ENCODE measurements around the gene SLCO6A1.
"Not testable (repeated sequence)": the region's sequence is repeated elsewhere in the genome, so short reads cannot be mapped to it uniquely, and the experiment has no call there.

The SLCO6A1 gene

DNA sequence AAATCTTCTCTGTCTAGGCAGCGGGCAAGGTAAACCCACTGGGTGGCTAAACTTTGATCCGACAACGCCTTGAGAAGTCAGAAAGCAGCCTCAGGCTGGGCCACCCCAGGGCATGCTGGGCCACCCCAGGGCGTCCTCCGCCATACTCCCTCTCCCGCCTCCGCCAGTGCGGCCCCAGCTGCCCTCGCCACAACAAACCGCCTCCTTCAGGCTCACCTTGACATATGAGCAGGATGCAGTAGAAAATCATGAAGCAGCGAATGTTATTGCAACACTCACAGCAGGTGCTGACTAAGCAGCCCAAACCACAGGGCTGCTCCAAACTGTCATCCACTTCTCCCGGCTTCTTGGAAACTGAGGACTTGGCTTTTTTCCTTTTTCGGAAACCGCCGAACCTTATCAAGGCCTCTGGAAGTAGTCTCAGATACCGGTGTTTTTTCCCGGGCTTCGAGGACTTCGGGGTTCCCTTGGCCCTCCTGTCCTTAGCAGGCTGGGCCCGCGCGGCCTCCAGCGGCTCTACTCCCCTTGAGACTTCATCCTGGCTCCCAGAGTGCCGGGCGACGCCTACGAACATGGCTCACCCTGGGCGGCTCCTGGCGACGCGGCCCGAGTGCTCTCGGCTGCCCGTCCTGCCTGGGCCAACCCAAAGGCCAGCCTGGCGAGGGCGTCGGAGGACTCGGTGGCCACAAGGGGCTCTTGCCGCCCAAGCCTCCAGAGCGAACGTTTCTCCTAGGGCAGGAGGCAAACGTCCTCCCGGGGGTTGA is at the start of gene SLCO6A1:
SLCO6A1 (minus strand) TSS at position 731 of the 764 bp plus-strand sequence; CDS start at position 574, 157 bp downstream.
- no peak for DNase-seq

DNA sequence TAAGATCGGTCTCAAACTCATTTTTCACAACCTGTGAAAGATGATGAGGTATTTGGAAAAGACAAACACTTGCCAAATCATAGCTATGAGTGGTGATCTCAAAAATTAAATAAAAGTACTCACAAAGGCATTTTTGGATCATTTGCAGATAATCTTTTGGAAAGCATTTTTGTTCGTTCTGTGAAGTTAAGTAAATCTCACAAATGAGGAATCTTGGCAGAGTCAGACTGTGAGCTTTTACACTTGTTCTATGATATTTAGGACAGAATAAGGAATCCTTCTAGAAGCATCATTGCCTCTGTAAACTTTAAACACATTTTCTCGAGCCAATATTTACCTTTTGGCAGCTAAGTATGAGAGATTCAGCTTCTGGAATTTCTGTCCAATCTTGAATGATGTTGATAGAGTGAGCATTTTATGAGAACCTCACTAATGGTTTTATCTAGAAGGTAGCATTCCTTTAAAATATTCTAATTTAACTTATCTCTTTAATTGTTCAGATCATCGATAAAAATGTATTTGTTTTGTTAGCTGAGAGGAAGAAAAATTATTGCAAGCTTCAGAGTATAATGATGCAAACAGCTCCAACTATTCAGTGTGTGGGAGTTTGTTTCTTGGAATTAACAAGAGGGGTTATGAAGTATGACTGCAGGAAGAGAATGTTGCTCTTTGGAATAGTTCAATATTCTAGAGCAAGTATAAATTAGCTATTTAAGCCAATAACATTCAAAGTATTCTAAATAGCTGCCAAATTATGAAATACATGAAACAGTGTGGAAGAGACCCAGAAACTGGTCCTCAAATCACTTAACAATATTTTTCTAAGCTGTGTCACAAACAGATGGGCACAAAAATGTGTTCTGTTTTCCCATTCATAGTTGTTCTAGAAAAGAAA is 48.6 kb upstream of the SLCO6A1 start:
- no peak for DNase-seq

DNA sequence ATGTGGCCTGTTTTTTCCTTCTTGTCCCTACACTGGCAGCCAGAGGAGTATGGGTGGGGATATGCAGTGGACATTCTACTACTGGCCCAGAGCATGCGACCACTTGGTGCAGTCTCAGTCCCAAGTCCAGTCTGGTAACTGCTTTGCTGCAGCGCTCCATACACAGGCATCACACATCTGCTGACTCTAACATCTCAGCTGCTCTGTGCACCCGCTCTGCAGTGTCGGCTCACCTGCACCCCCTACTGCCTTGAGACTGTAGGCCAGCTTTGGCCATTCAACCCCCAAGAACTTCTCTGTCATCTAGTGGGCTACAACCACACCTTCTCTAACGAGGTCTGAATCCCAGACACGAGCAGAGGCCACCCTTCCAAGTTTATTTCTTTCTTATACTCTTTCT is 46.4 kb upstream of the SLCO6A1 start:
- DNase-seq = no peak

DNA sequence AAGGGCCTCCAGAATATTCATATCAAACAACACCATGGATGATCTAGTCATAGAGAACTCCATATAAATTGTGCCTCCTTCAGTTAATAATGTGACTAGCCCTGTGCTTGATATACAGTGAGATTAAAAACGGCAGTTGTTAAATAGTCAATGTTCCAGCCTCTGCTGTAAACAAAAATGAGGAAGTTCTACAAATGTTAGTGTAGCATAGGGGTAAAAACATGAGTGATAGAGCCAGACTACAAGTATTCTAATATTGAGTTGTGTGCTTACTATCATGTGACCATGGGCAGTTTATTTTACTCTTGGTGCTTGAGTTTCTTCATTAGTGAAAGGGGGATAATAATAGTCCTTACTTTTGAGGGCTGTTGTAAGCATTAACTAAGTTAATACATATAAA is 43.3 kb upstream of the SLCO6A1 start:
- DNase-seq = no peak

GRCh38 chr5:102539996-102540728 is 41.4 kb upstream of the SLCO6A1 start:
- DNase-seq = no peak

- no peak for DNase-seq
These were observed 40.8 kb upstream of the SLCO6A1 start for GRCh38 chr5:102539562-102539961.

DNA sequence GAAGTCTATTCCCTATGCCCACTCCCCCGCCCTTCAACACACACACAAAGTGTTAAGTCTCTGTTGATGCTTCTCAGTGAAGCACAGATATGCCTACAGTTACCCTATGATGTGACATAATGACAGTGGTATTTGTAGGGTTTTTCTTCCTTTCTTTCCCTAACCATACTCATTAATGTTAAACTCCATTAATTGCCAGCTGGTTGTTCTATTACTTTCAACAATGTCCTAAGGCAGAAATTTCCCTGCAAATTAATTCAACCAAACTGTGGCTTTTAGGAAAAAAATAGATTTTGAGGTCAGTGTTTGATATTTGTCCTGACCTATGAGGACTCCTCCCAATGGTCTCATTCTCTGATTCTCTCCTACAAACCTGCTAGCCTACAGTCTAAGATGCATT is 38.2 kb upstream of the SLCO6A1 start:
- no peak for DNase-seq

GRCh38 chr5:102536323-102536928 is 37.6 kb upstream of the SLCO6A1 start:
- DNase-seq = no peak

GRCh38 chr5:102532123-102532522 is 33.3 kb upstream of the SLCO6A1 start:
- no peak for DNase-seq

DNA sequence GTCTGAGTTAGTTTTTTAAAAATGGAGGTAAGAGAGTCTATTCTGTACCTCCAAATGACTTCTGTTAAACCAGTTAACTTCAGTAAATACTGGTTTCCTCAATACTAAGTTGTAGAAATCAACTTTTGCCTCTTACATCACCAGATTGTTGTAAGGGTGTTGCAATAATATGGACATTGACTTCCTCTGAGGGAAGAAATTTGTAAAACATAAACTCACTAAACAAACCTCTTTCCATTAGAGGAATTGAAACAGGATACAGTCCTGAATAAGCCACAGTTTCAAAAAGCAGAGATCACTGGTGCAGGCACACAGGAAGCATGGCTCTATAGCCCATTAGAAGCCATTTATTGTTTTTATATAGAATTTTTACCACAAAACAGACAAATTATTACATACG is 32.7 kb upstream of the SLCO6A1 start:
- peak in 1 of 2 donors; percentile 3 for DNase-seq

GRCh38 chr5:102529447-102529846 is 30.6 kb upstream of the SLCO6A1 start:
- DNase-seq = no peak

GRCh38 chr5:102529031-102529430 is 30.2 kb upstream of the SLCO6A1 start:
- DNase-seq = no peak

- no peak for DNase-seq
These were observed 29.8 kb upstream of the SLCO6A1 start for GRCh38 chr5:102528600-102528999.

GRCh38 chr5:102527547-102527946 is 28.7 kb upstream of the SLCO6A1 start:
- no peak for DNase-seq

DNA sequence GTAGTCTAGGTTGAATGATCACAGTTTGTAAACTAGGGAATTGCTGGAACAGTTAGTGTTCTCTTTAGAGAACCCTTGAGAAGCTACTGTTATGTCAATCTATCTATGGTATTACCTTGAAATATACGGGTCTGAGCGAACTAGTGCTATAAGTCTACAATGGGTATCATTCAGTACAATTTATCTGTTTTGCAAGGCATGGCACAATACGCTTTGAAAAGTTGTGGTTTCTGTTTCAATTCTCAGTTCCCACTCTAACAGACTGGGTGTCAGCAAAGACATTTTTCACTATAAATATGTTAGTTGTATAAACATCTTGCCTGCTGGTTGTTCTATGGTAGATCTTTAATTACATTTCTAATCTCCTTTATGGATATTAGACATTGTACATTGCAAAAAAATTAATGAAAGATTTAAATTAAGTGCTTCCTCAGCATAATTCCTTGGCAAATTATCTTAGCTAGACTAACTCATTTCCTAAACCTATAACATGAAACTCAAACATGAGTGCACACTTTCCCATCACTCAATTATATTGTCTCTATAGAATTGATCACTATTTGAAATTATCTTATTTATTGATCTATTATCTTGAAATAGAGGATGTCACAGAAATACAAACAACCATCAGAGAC is 24.9 kb upstream of the SLCO6A1 start:
- no peak for DNase-seq

DNA sequence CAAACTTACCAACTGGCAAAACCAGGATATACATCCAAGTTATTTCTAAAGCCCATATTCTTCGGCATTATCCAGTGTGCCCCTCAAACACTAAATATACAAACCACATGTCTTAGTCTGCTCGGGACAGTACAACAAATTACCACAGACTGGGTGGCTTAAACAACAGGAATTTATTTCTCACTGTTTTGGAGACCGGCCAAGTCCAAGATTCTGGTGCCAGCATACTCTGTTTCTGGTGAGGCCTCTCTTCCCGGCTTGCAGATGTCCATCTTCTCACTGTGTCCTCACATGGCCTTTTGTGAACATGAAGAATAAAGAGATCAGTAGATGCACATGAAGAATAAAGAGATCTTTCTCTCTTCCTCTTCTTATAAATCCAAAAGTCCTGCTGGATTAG is 12.9 kb upstream of the SLCO6A1 start:
- DNase-seq = no peak

DNA sequence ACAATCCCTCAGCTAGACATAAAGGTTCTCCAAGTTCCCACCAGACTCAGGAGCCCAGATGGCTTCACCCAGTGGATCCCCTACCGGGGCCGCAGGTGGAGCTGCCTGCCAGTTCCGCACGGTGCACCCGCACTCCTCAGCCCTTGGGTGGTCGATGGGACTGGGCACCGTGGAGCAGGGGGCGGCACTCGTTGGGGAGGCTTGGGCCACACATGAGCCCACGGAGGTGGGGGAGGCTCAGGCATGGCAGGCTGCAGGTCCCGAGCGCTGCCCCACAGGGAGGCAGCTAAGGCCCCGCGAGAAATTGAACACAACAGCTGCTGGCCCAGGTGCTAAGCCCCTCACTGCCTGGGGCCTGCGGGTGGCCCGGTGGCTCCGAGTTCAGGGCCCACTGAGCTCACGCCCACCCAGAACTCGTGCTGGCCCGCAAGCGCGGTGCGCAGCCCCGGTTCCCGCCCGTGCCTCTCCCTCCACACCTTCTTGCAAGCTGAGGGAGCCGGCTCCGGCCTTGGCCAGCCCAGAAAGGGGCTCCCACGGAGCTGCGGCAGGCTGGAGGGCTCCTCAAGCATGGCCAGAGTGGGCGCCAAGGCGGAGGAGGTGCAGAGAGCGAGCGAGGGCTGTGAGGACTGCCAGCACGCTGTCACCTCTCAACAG is 7.4 kb downstream of the SLCO6A1 start:
- not testable (repeated sequence) for DNase-seq

- DNase-seq = no peak
These were observed 15.1 kb downstream of the SLCO6A1 start for GRCh38 chr5:102483736-102484135.

- DNase-seq = no peak
These were observed 17.6 kb downstream of the SLCO6A1 start for GRCh38 chr5:102481054-102481715.

- no peak for DNase-seq
These were observed 45.1 kb downstream of the SLCO6A1 start for GRCh38 chr5:102453716-102454115.

- DNase-seq = no peak
These were observed 47.7 kb downstream of the SLCO6A1 start for GRCh38 chr5:102451082-102451481.
